HG03139 (cell line): ENCODE data around the gene SSRP1.
"Not testable (repeated sequence)": the region's sequence is repeated elsewhere in the genome, so short reads cannot be mapped to it uniquely, and the experiment has no call there.

Experiments used
- ATAC-seq: cut with Tn5 transposase; IDR thresholded peaks from one replicate; pipeline ENCODE4 v1.9.1; 2021; ENCODE audit not compliant: unreplicated experiment

SSRP1 gene

DNA sequence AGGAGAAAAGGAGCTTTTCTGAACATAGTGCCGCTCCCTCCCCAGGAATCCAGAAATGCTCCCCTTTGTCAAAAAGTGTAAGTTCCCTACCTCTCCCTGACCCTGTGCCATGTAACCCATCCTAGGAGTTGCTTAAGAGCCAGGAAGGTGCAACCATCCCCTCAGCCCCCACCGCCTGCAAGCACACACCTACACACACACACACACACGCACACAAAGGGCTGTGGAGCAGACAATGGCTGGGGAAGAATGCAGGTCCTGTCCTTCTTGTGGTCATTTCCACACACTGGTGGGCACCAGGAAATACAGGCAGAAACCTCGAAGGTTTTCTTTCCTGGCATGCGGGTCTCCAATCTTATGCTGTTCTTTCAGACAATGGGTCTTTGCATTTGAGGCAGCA, 3.6 kb upstream of the SSRP1 start:
- ATAC-seq = no peak

DNA sequence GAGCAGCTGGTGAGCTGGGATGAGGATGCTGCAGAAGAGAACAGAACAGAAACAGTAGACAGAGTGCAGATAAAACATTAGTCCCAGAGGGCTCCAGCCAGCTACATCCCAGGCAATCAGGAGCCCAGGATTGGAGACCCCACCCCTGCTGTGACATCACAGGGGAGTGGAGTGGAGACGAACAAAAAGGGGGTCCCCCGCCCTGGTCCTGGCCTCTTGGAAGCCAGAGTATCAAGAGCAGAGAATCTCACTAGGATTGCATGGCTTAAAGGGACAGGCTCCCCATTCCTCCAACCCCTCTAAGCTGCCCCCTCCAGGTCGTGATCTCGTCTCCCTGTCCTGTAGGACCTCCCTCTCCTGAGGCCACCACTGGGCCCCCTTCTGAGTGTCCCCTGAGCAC, 2.5 kb upstream of the SSRP1 start, which contains the start of gene P2RX3:
TSS of gene P2RX3 (plus strand) at position 211 of the 400 bp plus-strand sequence. CDS start 199 bp downstream, outside the sequence.
- no peak for ATAC-seq

GRCh38 chr11:57336856-57337255, 1.2 kb upstream of the SSRP1 start:
- ATAC-seq = not testable (repeated sequence)

- ATAC-seq = no peak
Observed at GRCh38 chr11:57336111-57336666, 497 bp upstream of the SSRP1 start.

DNA sequence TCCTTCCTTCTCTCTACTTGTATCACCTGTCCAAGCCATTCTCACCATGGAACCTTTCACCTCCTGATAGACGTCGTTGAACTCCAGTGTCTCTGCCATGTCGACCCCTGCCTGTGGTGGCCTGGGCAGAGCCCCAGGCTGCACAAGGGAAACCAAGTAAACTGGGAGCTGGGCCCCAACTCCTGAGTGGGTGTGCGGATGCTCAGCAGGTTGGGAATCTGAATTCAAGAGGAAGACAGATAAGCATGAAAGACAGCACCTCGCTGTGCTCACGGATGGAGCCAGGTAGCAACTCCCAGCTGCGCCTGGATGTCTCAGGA, 709 bp downstream of the SSRP1 start:
- no peak for ATAC-seq

GRCh38 chr11:57332694-57333440, 2.8 kb downstream of the SSRP1 start:
- ATAC-seq = no peak

GRCh38 chr11:57331720-57332119, 4.0 kb downstream of the SSRP1 start:
- no peak for ATAC-seq

- no peak for ATAC-seq
Observed at GRCh38 chr11:57330029-57330428, 5.7 kb downstream of the SSRP1 start.

GRCh38 chr11:57327721-57328120, 8.0 kb downstream of the SSRP1 start:
- ATAC-seq = no peak

DNA sequence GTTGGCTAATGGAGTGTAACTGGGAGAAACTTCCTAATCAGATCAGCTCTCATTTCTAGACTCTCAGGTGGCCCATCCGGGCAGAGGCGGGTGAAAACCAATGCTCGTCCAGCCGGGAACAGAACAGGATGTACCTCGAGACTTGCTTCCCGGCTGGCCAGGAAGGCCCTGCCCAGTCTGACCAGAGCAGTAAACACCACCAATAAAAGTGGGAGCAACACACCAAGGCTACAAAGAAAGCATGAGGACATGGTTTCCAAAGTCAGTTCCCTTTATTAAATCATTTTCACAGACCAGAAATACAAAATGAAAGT, 10.0 kb downstream of the SSRP1 start:
- ATAC-seq = no peak

GRCh38 chr11:57324886-57325734, 10.6 kb downstream of the SSRP1 start, which contains the start of gene TNKS1BP1:
Gene TNKS1BP1 (minus strand): TSS chr11:57324952. CDS start chr11:57321885, 3,067 bp downstream.
- peak; percentile 90 for ATAC-seq

- ATAC-seq = no peak
Observed at GRCh38 chr11:57324154-57324885, 11.4 kb downstream of the SSRP1 start.

DNA sequence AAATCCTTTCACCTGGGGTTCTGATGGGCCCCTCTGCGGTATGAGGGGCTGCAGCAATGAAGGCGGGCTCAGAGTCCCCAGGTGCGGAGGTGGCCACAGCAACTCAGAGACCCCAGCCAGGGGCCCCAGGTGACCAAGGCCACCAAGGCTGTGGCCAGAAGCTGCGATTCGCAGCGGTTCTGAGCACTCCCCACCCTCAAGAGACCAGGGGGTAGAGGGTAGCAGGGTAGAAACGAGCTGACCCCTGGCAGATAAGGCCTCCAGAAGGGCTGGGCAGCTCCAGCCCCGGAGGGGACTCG, 11.9 kb downstream of the SSRP1 start:
- no peak for ATAC-seq

GRCh38 chr11:57323167-57323854, 12.4 kb downstream of the SSRP1 start:
- no peak for ATAC-seq

DNA sequence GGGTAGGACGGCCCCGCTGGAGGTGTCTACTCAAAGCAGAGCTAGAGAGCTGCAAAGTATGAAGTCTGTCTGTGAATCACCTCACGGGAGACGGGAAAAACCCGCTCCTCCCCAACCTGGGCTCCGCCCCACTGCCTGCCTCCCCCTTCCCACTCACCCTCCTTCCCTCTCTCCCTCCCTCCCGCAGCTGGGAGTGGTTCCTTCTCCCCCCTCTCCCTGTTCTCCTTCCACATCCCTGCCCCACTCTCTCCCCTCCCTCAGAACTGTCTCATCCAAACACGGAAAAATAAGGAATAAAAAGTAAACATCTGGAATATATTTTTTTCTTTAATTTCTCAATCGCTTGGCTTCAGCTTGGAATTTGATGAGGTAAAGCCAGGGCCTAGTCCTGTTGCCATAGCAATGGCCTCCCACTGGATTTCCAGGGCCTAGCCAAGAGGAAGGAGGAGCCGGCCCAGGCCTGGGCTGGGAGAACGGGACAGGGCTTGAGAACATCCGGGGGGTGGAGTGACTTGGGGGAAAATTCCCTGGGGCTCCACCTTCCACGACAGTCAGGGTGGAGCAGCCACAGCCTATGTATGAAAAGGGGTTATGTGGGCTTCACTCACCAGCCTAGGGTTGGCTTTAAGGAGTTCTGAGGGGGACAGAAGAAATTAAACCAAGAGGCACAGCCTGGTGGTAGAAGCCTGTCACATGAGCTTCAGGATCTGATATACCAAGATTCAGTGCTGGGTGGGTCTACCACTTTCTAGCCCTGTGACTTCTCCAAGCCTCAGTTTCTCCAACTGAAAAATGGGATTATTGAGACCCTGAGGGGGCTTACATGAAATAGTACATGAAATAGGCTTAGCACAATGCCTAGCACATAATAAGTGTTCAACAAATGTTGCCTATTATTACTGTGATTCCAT, 13.2 kb downstream of the SSRP1 start:
- no peak for ATAC-seq

GRCh38 chr11:57321388-57322255, 14.1 kb downstream of the SSRP1 start:
- no peak for ATAC-seq

DNA sequence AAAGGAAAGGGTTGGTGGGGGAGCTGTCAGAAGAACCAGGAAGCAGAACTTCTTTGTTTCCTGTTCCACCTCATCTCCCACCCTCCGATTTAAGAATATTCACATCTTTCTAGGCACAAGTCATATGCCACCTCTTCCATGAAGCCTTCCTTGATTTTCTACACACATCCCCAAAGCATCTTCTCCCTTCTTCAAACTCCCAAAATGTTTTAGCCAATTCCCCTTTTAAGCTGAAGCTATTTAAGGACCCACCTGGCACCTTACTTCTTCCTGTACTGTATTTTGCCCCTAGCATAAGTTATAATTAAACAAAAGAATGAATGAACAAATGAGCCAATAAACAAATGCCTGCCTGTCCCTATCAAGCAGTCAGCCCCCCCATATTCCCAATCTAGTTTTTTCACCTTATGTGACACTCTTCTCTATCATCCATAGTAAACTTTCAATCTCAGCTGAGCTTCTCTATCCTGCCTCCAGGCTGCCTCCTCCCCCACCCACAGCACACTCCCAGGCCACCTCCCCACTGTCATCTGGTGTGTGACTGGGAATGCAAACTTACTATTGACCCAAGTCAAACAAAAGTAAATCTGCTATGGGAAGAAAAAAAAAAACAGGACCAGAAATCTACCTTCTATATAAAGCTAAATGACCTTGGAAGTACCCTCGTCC, 14.8 kb downstream of the SSRP1 start:
- no peak for ATAC-seq

GRCh38 chr11:57320067-57320718, 15.5 kb downstream of the SSRP1 start:
- ATAC-seq = no peak
